K562 (cell line): ENCODE results near the gene KTI12. TPM values are rescaled to one million over a fixed set of nuclear protein-coding genes. Genes with fewer than 3 reads are reported as not detected.

Experiments
- ATAC-seq: fragments of 200-7000 bp; cut with Tn5 transposase; 3 replicates; pipeline ENCODE4 v1.9.1; 2020; ENCODE audit warnings: moderate library complexity
- BruUV-seq: library from RNA; stranded (reverse); fragments of 400-500 nt; replicated peaks from 2 replicates; lab custom pipeline; 2021; lab: Mats Ljungman, UMichigan
- CTCF ChIA-PET: fragments of 300-600 bp; formaldehyde crosslinking; extraction: SDS; loops from one replicate; lab custom pipeline; 2021; ENCODE audit warnings: low intra/inter-chr PET ratio; lab: Yijun Ruan, JAX
- POLR2A ChIA-PET: fragments of 300-600, 350-650 bp; sonication (Branson Sonifier 250); formaldehyde crosslinking; extraction: SDS; loops from one replicate; lab custom pipeline; 2021; ENCODE audit warnings: antibody characterized with exemption, inconsistent platforms; lab: Yijun Ruan, JAX
- DNase-seq, 4 experiments: peaks; one replicate each; pipeline versions ENCODE4 v3.0.0 to v3.0.0-alpha.2; 2011 to 2018; ENCODE audit warnings: low spot score in 3 of 4, mixed read lengths in 3 of 4; ENCODE audit errors: extremely low read depth in 1 of 4
- FAIRE-seq: peaks from 2 replicates; lab custom pipeline; 2011; peaks lifted over from hg19 to GRCh38; lab: Jason Lieb, UNC
- H2AFZ ChIP-seq: 2 replicates; pipeline ENCODE4 v1.6.0; 2011; ENCODE audit warnings: low read depth, low read length, control low read depth, inconsistent platforms
- H3K27ac ChIP-seq: fragments of 200-600 bp; 3 replicates; pipeline ENCODE4 v1.8.0; 2011; ENCODE audit warnings: low read depth, mild to moderate bottlenecking, control low read depth, inconsistent platforms, low read length, moderate library complexity, mixed read lengths; ENCODE audit errors: extremely low read depth
- H3K27me3 ChIP-seq, 2 experiments: fragments of 300-600 bp in 1 of 2; 2 replicates in 1 of 2; 3 replicates in 1 of 2; pipeline versions ENCODE4 v1.6.0 to v1.8.0; 2011; ENCODE audit warnings: inconsistent platforms in 2 of 2, low read length in 2 of 2, mild to moderate bottlenecking in 1 of 2, mixed read lengths in 1 of 2, moderate library complexity in 1 of 2; ENCODE audit not compliant: control insufficient read depth in 2 of 2, insufficient read depth in 2 of 2
- H3K36me3 ChIP-seq: fragments of 300-600 bp; 3 replicates; pipeline ENCODE4 v1.8.0; 2011; ENCODE audit warnings: mild to moderate bottlenecking, low read length, inconsistent platforms; ENCODE audit not compliant: control insufficient read depth, insufficient read depth
- H3K4me1 ChIP-seq, 2 experiments: fragments of 200-600 bp in 1 of 2; replicated peaks in 1 of 2; 2 replicates in 1 of 2; 3 replicates in 1 of 2; pipeline versions ENCODE4 v1.5.1 to v1.8.0; 2011; ENCODE audit warnings: inconsistent platforms in 2 of 2, low read length in 2 of 2, mild to moderate bottlenecking in 1 of 2, mixed read lengths in 1 of 2, moderate library complexity in 1 of 2; ENCODE audit not compliant: control insufficient read depth in 2 of 2, insufficient read depth in 2 of 2
- H3K4me2 ChIP-seq: 2 replicates; pipeline ENCODE4 v1.6.1; 2011; ENCODE audit warnings: low read length, control low read depth, inconsistent platforms, mixed read lengths; ENCODE audit not compliant: insufficient read depth
- H3K4me3 ChIP-seq: fragments of 200-600 bp; sonication (generic), shearing (Covaris generic); 2 replicates; pipeline ENCODE4 v1.5.1; 2016; ENCODE audit warnings: control low read depth, inconsistent platforms
- H3K79me2 ChIP-seq: fragments of 200-600 bp; 3 replicates; pipeline ENCODE4 v1.8.0; 2011; ENCODE audit warnings: low read length, inconsistent platforms; ENCODE audit not compliant: control insufficient read depth, insufficient read depth
- H3K9ac ChIP-seq, 2 experiments: 2 replicates each; pipeline versions ENCODE4 v1.6.0 to v1.6.1; 2011; ENCODE audit warnings: low read depth in 2 of 2, low read length in 2 of 2, control low read depth in 1 of 2, inconsistent platforms in 1 of 2, mild to moderate bottlenecking in 1 of 2, mixed read lengths in 1 of 2; ENCODE audit not compliant: insufficient read depth in 1 of 2
- H3K9me1 ChIP-seq: one replicate; pipeline ENCODE4 v1.6.0; 2011; ENCODE audit warnings: inconsistent platforms, mild to moderate bottlenecking, low read length, moderate library complexity; ENCODE audit not compliant: control insufficient read depth, insufficient read depth
- H3K9me3 ChIP-seq: replicated peaks from 2 replicates; pipeline ENCODE4 v1.5.1; 2011; ENCODE audit warnings: low read depth, low read length, inconsistent platforms; ENCODE audit not compliant: control insufficient read depth, insufficient read depth
- H4K20me1 ChIP-seq: replicated peaks from 2 replicates; pipeline ENCODE4 v1.6.1; 2011; ENCODE audit warnings: low read length, inconsistent platforms, mixed read lengths; ENCODE audit not compliant: control insufficient read depth, insufficient read depth
- FOXA3 ChIP-seq, 2 experiments: fragments of 450-650 bp in 1 of 2; sonication (generic) in 1 of 2; formaldehyde crosslinking; IDR thresholded peaks in 1 of 2; conservative IDR thresholded peaks in 1 of 2; 2 replicates each; pipeline versions ENCODE4 v1.4.0 to v1.8.0; 2020 to 2022; ENCODE audit warnings: mild to moderate bottlenecking in 2 of 2, missing genetic modification reagents in 1 of 2
- GABPB1 ChIP-seq: sonication (generic); formaldehyde crosslinking; IDR thresholded peaks from 2 replicates; pipeline ENCODE4 v1.8.0; 2022; ENCODE audit warnings: mild to moderate bottlenecking, missing genetic modification reagents
- HMBOX1 ChIP-seq: sonication (generic); IDR thresholded peaks from 2 replicates; pipeline ENCODE4 v1.6.1; 2016
- HNRNPLL ChIP-seq: fragments of 200-400 bp; formaldehyde crosslinking; IDR thresholded peaks from 2 replicates; pipeline ENCODE4 v1.6.1; 2017; ENCODE audit warnings: low read length, low read depth, mild to moderate bottlenecking; ENCODE audit not compliant: poor library complexity, severe bottlenecking
- SMC3 ChIP-seq: conservative IDR thresholded peaks from 2 replicates; pipeline ENCODE4 v1.6.1; 2011; ENCODE audit warnings: low read depth, low read length, improper control_type of control experiment; ENCODE audit not compliant: insufficient read depth
- ZBTB40 ChIP-seq, 2 experiments: fragments of 450-650 bp in 1 of 2; sonication (generic) in 1 of 2; formaldehyde crosslinking in 1 of 2; IDR thresholded peaks; 2 replicates each; pipeline versions ENCODE4 v1.7.1 to v1.9.0; 2016 to 2022; ENCODE audit warnings: inconsistent platforms in 1 of 2, mild to moderate bottlenecking in 1 of 2, missing genetic modification reagents in 1 of 2
- ZC3H4 ChIP-seq: sonication (generic); formaldehyde crosslinking; IDR thresholded peaks from 2 replicates; pipeline ENCODE4 v1.9.0; 2021; ENCODE audit warnings: missing genetic modification reagents, borderline replicate concordance
- ZNF232 ChIP-seq: sonication (generic); formaldehyde crosslinking; IDR thresholded peaks from 2 replicates; pipeline ENCODE4 v1.8.0; 2022; ENCODE audit warnings: mild to moderate bottlenecking, missing genetic modification reagents
- ZNF695 ChIP-seq: fragments of 450-650 bp; formaldehyde crosslinking; IDR thresholded peaks from 2 replicates; pipeline ENCODE4 v1.4.0; 2020; ENCODE audit warnings: mild to moderate bottlenecking, moderate library complexity
- ZNF780A ChIP-seq: fragments of 250-450 bp; sonication (Bioruptor Pico); IDR thresholded peaks from 2 replicates; pipeline ENCODE4 v1.5.0; 2021; ENCODE audit warnings: mild to moderate bottlenecking
- WGBS: fragments of 100-300 bp; shearing (Covaris generic); methylation state at CpG from one replicate; pipeline ENCODE4 v1.1.6; 2016; ENCODE audit warnings: low coverage, mixed read lengths; ENCODE audit not compliant: insufficient coverage; ENCODE audit errors: missing lambda C conversion rate; 5-methylcytosine and 5-hydroxymethylcytosine counted together
- in situ Hi-C: fragments of 300-500 bp; cut with MboI; formaldehyde crosslinking; loops from 4 replicates; pipeline ENCODE4 v1.15.0; 2018; ENCODE audit warnings: inconsistent platforms, mixed read lengths
- intact Hi-C: fragments of 100-400 bp; cut with micrococcal nuclease; formaldehyde crosslinking; loops from 2 replicates; pipeline ENCODE4 v1.14.2; 2022
- polyA plus RNA-seq, 8 experiments: library from polyadenylated mRNA; depleted of rRNA in 4 of 8; stranded (reverse) in 5 of 8; unstranded in 3 of 8; fragments of >200 nt; fragmentation: Nextera tagmentation in 2 of 8; fragmentation: Illumina TruSeq in 1 of 8; extraction: Ambion mirVana in 2 of 8; extraction: Trizol in 1 of 8; gene quantifications; 2 replicates each; pipeline versions ENCODE4 v1.2.1 to v1.2.3, GENCODE V29; 2011 to 2014; ENCODE audit warnings: inconsistent platforms in 1 of 8, missing spikeins in 1 of 8
- total RNA-seq, 7 experiments: library from RNA; depleted of rRNA in 6 of 7; stranded (reverse); fragments of >200 nt in 6 of 7; fragmentation: Illumina TruSeq in 2 of 7; extraction: Trizol in 2 of 7; gene quantifications; 2 replicates each; pipeline versions ENCODE4 v1.2.1 to v1.2.3, GENCODE V29; 2011 to 2021; ENCODE audit warnings: low replicate concordance in 1 of 7

Gene KTI12
- total and polyA plus RNA-seq, 9 of the 15 experiments (the other 6 are each of a cell fraction or from before 2014, with no cell fraction given): 3.1 to 22.8 (median 11.6) TPM

- WGBS: 4% methylated on average over 5 of the region's 5 CpGs
- Histone ChIP-seq H2AFZ (no peak overlapping the region), H3K4me2 (peak overlapping the region; percentile 94), H3K4me3 (peak overlapping the region; percentile 66), H3K27me3 (no peaks in the 10 kb centered on the region), H3K9me3 (no peaks in the 10 kb centered on the region), H3K36me3 (peaks cover 36% of the 10 kb centered on the region), H3K9me1 (no peaks in the 10 kb centered on the region), H4K20me1 (peaks cover 17% of the 10 kb centered on the region), H3K9ac (peak overlapping the region; percentile 88 to 100), H3K4me1 (peaks cover 12 to 17% of the 10 kb centered on the region in 2 experiments; a peak in 4 of 5 replicates), H3K27ac (peak overlapping the region; percentile 88; the same call in 2 of the 3 replicates), H3K79me2 (peaks cover 37% of the 10 kb centered on the region)
- ATAC-seq (peak; percentile 17), FAIRE-seq (peak; percentile 51), DNase-seq (peak in 2 of 4 experiments; percentile 23 to 30)
- in situ Hi-C loops (no loop called here), intact Hi-C loops (loop anchor here (1.0 kb wide), 1 partner anchor 23 kb away; the partner anchor contains the start of gene TXNDC12)
- 0 out of 2 replicates have a peak, but pooled peaks have one; percentile 7 for TF ChIP-seq ZBTB40 (IDR thresholded peaks at IDR 0.05)
- no peak for TF ChIP-seq ZBTB40 (CRISPR knock-in tag; IDR thresholded peaks at IDR 0.05)
- no peak for TF ChIP-seq GABPB1 (CRISPR knock-in tag)
- TF ChIP-seq HMBOX1: 0 out of 2 replicates have a peak, but pooled peaks have one; percentile 26
- TF ChIP-seq ZNF780A (CRISPR knock-in tag): 0 out of 2 replicates have a peak, but pooled peaks have one; percentile 43
- 0 out of 2 replicates have a peak, but pooled peaks have one; percentile 10 for TF ChIP-seq ZNF232 (CRISPR knock-in tag)
- peak in 1 of 2 experiments; percentile 53; a peak in 1 of 4 replicates for TF ChIP-seq FOXA3 (CRISPR knock-in tag; conservative IDR thresholded peaks at IDR 0.05 in 1 of 2, IDR thresholded peaks at IDR 0.05 in 1 of 2)
- no peak for TF ChIP-seq SMC3
- TF ChIP-seq HNRNPLL: peak; percentile 18
- no peak for TF ChIP-seq ZNF695 (CRISPR knock-in tag)
- 0 out of 2 replicates have a peak, but pooled peaks have one; percentile 66 for TF ChIP-seq ZC3H4 (CRISPR knock-in tag)
- ChIA-PET POLR2A (interaction anchor here (0.5 to 2.7 kb wide), 8 partner anchors 10 to 513 kb away, joined by 3 to 15 read pairs (median 4); no protein-coding TSS in a partner anchor), CTCF (no interaction called here)
- no TSS peak for BruUV-seq
Observed at GRCh38 chr1:52032124-52032784, 1.4 kb downstream of the KTI12 start.
